HepG2 (cell line): ENCODE measurements around the gene ADGRF4. TPM values are rescaled to one million over a fixed set of nuclear protein-coding genes. Genes with fewer than 3 reads are reported as not detected.

ENCODE experiments used
- ATAC-seq: fragments of 200-7000 bp; cut with Tn5 transposase; 3 replicates; pipeline ENCODE4 v1.9.1; 2020; ENCODE audit warnings: mild to moderate bottlenecking, moderate library complexity
- BruUV-seq: library from RNA; stranded (reverse); fragments of 400-500 nt; replicated peaks from 2 replicates; lab custom pipeline; 2021; lab: Mats Ljungman, UMichigan
- CTCF ChIA-PET: fragments of 300-600 bp; formaldehyde crosslinking; extraction: SDS; loops from one replicate; lab custom pipeline; 2021; ENCODE audit warnings: low total read pairs, inconsistent platforms, low intra/inter-chr PET ratio; lab: Yijun Ruan, JAX
- POLR2A ChIA-PET: fragments of 350-600 bp; sonication (Branson Sonifier 250); formaldehyde crosslinking; loops from one replicate; lab custom pipeline; 2020; ENCODE audit warnings: antibody characterized with exemption, inconsistent platforms; lab: Yijun Ruan, JAX
- DNase-seq: peaks from one replicate; pipeline ENCODE4 v3.0.0-alpha.2; 2015; ENCODE audit warnings: low spot score
- FAIRE-seq: peaks from 3 replicates; lab custom pipeline; 2011; peaks lifted over from hg19 to GRCh38; lab: Jason Lieb, UNC
- H2AFZ ChIP-seq: one replicate; pipeline ENCODE4 v1.6.1; 2011; ENCODE audit warnings: low read length, inconsistent platforms
- H3K27ac ChIP-seq: fragments of 300-600 bp; 3 replicates; pipeline ENCODE4 v1.8.0; 2011; ENCODE audit warnings: mixed run types, mild to moderate bottlenecking, mixed read lengths, low read length, inconsistent platforms; ENCODE audit not compliant: insufficient read depth; ENCODE audit errors: extremely low read length
- H3K27me3 ChIP-seq, 2 experiments: fragments of 200-600 bp in 1 of 2; 2 replicates in 1 of 2; 3 replicates in 1 of 2; pipeline versions ENCODE4 v1.6.0 to v1.8.0; 2011; ENCODE audit warnings: low read length in 2 of 2, mild to moderate bottlenecking in 2 of 2, moderate library complexity in 2 of 2, inconsistent platforms in 1 of 2; ENCODE audit not compliant: insufficient read depth in 2 of 2, control insufficient read depth in 1 of 2
- H3K36me3 ChIP-seq, 2 experiments: fragments of 200-600 bp in 1 of 2; replicated peaks in 1 of 2; 2 replicates in 1 of 2; 3 replicates in 1 of 2; pipeline versions ENCODE4 v1.5.1 to v1.8.0; 2011; ENCODE audit warnings: low read length in 2 of 2, inconsistent platforms in 1 of 2; ENCODE audit not compliant: insufficient read depth in 2 of 2, control insufficient read depth in 1 of 2
- H3K4me1 ChIP-seq: 2 replicates; pipeline ENCODE4 v1.5.1; 2012; ENCODE audit warnings: low read length, inconsistent platforms; ENCODE audit not compliant: insufficient read depth
- H3K4me2 ChIP-seq: 2 replicates; pipeline ENCODE4 v1.6.0; 2011; ENCODE audit warnings: low read depth, low read length, inconsistent platforms
- H3K4me3 ChIP-seq, 3 experiments: fragments of 200-600 bp in 1 of 3; sonication (generic), shearing (Covaris generic) in 1 of 3; replicated peaks in 1 of 3; 2 replicates each; pipeline ENCODE4 v1.5.1; 2011 to 2016; ENCODE audit warnings: low read length in 3 of 3, inconsistent platforms in 2 of 3, low read depth in 2 of 3, mild to moderate bottlenecking in 2 of 3, control low read depth in 1 of 3, mixed read lengths in 1 of 3; ENCODE audit not compliant: insufficient read depth in 1 of 3
- H3K79me2 ChIP-seq: one replicate; pipeline ENCODE4 v1.6.1; 2011; ENCODE audit warnings: low read length, inconsistent platforms; ENCODE audit not compliant: insufficient read depth
- H3K9ac ChIP-seq: 2 replicates; pipeline ENCODE4 v1.6.0; 2011; ENCODE audit warnings: mild to moderate bottlenecking, low read depth, low read length, inconsistent platforms; ENCODE audit not compliant: insufficient read depth
- H3K9me3 ChIP-seq: 2 replicates; pipeline ENCODE4 v1.5.1; 2012; ENCODE audit warnings: mild to moderate bottlenecking, low read length
- H4K20me1 ChIP-seq: 2 replicates; pipeline ENCODE4 v1.6.0; 2011; ENCODE audit warnings: inconsistent platforms, mild to moderate bottlenecking, low read length, moderate library complexity; ENCODE audit not compliant: insufficient read depth
- FOXP4 ChIP-seq: sonication (generic); formaldehyde crosslinking; IDR thresholded peaks from 2 replicates; pipeline ENCODE4 v1.4.0; 2020; ENCODE audit warnings: missing genetic modification reagents
- JARID2 ChIP-seq: sonication (generic); formaldehyde crosslinking; IDR thresholded peaks from 2 replicates; pipeline ENCODE4 v1.8.1; 2023; ENCODE audit warnings: missing genetic modification reagents, inconsistent platforms; ENCODE audit not compliant: insufficient replicate concordance
- KLF11 ChIP-seq: IDR thresholded peaks from 2 replicates; pipeline ENCODE4 v1.6.1; 2016; ENCODE audit warnings: missing compliant biosample characterization
- KLF12 ChIP-seq: sonication (generic); formaldehyde crosslinking; IDR thresholded peaks from 2 replicates; pipeline ENCODE4 v1.4.0; 2020; ENCODE audit warnings: missing genetic modification reagents, borderline replicate concordance
- MAF1 ChIP-seq: sonication (generic); formaldehyde crosslinking; IDR thresholded peaks from 2 replicates; pipeline ENCODE4 v1.5.0; 2020; ENCODE audit warnings: missing genetic modification reagents, borderline replicate concordance
- NFATC3 ChIP-seq: sonication (generic); formaldehyde crosslinking; IDR thresholded peaks from 2 replicates; pipeline ENCODE4 v1.5.1; 2020; ENCODE audit warnings: mild to moderate bottlenecking, missing genetic modification reagents
- SP1 ChIP-seq, 2 experiments: fragments of 450-650 bp in 1 of 2; sonication (generic) in 1 of 2; formaldehyde crosslinking in 1 of 2; IDR thresholded peaks; 2 replicates each; pipeline versions ENCODE4 v1.4.0 to v1.6.1; 2016 to 2020; ENCODE audit warnings: missing genetic modification reagents in 1 of 2
- TAF1 ChIP-seq: sonication (generic); formaldehyde crosslinking; IDR thresholded peaks from 2 replicates; pipeline ENCODE4 v1.4.0; 2020; ENCODE audit warnings: missing genetic modification reagents
- ZMYM4 ChIP-seq: sonication (generic); formaldehyde crosslinking; IDR thresholded peaks from 2 replicates; pipeline ENCODE4 v1.8.1; 2023; ENCODE audit warnings: mild to moderate bottlenecking, missing genetic modification reagents
- ZNF143 ChIP-seq: sonication (generic); formaldehyde crosslinking; IDR thresholded peaks from 2 replicates; pipeline ENCODE4 v1.4.0; 2020; ENCODE audit warnings: missing genetic modification reagents
- ZNF180 ChIP-seq: sonication (generic); formaldehyde crosslinking; IDR thresholded peaks from 2 replicates; pipeline ENCODE4 v1.4.0; 2020; ENCODE audit warnings: low read depth, missing genetic modification reagents, borderline replicate concordance
- ZNF30 ChIP-seq: sonication (generic); formaldehyde crosslinking; IDR thresholded peaks from 2 replicates; pipeline ENCODE4 v1.5.0; 2020; ENCODE audit warnings: mild to moderate bottlenecking, missing genetic modification reagents
- ZNF354B ChIP-seq: sonication (generic); formaldehyde crosslinking; IDR thresholded peaks from 2 replicates; pipeline ENCODE4 v1.8.0; 2022; ENCODE audit warnings: mild to moderate bottlenecking, missing genetic modification reagents
- ZNF446 ChIP-seq: sonication (generic); formaldehyde crosslinking; IDR thresholded peaks from 2 replicates; pipeline ENCODE4 v1.5.0; 2020; ENCODE audit warnings: mild to moderate bottlenecking, missing genetic modification reagents
- ZNF724P ChIP-seq: sonication (generic); formaldehyde crosslinking; IDR thresholded peaks from 2 replicates; pipeline ENCODE4 v1.8.0; 2022; ENCODE audit warnings: missing genetic modification reagents, borderline replicate concordance
- ZNF850 ChIP-seq: sonication (generic); formaldehyde crosslinking; conservative IDR thresholded peaks from 2 replicates; pipeline ENCODE4 v1.9.0; 2021; ENCODE audit warnings: mild to moderate bottlenecking, missing genetic modification reagents
- ZSCAN22 ChIP-seq: sonication (generic); formaldehyde crosslinking; IDR thresholded peaks from 2 replicates; pipeline ENCODE4 v1.4.0; 2020; ENCODE audit warnings: mild to moderate bottlenecking, missing genetic modification reagents
- ZSCAN5A ChIP-seq: sonication (generic); formaldehyde crosslinking; IDR thresholded peaks from 2 replicates; pipeline ENCODE4 v1.8.0; 2022; ENCODE audit warnings: mild to moderate bottlenecking, missing genetic modification reagents, borderline replicate concordance
- WGBS: methylation state at CpG from one replicate; pipeline ENCODE4 v1.1.6; 2017; ENCODE audit warnings: low lambda C conversion rate; 5-methylcytosine and 5-hydroxymethylcytosine counted together
- in situ Hi-C: cut with HindIII; loops from 2 replicates; pipeline ENCODE4 v1.10.0; 2017; ENCODE audit warnings: low pct_unique_long_range_greater_than_20kb; ENCODE audit not compliant: extremely low pct_ligation_motif_present
- intact Hi-C: fragments of 100-400 bp; cut with micrococcal nuclease; formaldehyde crosslinking; loops from one replicate; pipeline ENCODE4 v1.10.0; 2022; ENCODE audit not compliant: unreplicated experiment
- polyA plus RNA-seq, 8 experiments: library from polyadenylated mRNA; depleted of rRNA in 3 of 8; stranded (reverse) in 7 of 8; unstranded in 1 of 8; fragments of >200 nt; fragmentation: Illumina TruSeq in 4 of 8; extraction: Trizol in 4 of 8; gene quantifications; 2 replicates each; pipeline versions ENCODE4 v1.2.1 to v1.2.3, GENCODE V29; 2011 to 2016; ENCODE audit warnings: low read depth in 4 of 8, missing spikeins in 1 of 8, mixed read lengths in 1 of 8; ENCODE audit not compliant: insufficient read depth in 1 of 8
- total RNA-seq, 5 experiments: library from RNA; depleted of rRNA; stranded (reverse); fragments of >200 nt; fragmentation: Illumina TruSeq; extraction: Trizol; gene quantifications; 2 replicates each; pipeline ENCODE4 v1.2.3, GENCODE V29; 2016; ENCODE audit warnings: low read depth in 1 of 5
- TF ChIP-seq, protein P1 (sequence below): sonication (generic); formaldehyde crosslinking; IDR thresholded peaks from 2 replicates; pipeline ENCODE4 v1.5.0; 2020; ENCODE audit warnings: mild to moderate bottlenecking, missing genetic modification reagents, moderate library complexity

ADGRF4 gene
- total and polyA plus RNA-seq, 2 of the 13 experiments (the other 11 are each of a cell fraction or from before 2014, with no cell fraction given) = 0.01 TPM; not detected in 1

GRCh38 chr6:47669684-47670513, 28.5 kb upstream of the ADGRF4 start:
- H3K9me3 ChIP-seq = no peaks in the 10 kb centered on the region
- intact Hi-C loops = no loop called here
- ATAC-seq (peak; percentile 43), DNase-seq (no peak), FAIRE-seq (peak; percentile 62)
- no peak overlapping the region for H3K4me3 ChIP-seq
- TF ChIP-seq KLF11 (no peak), FOXP4 (CRISPR knock-in tag) (no peak), ZNF354B (CRISPR knock-in tag) (no peak), ZNF180 (CRISPR knock-in tag) (no peak), ZNF143 (no peak), ZNF850 (CRISPR knock-in tag) (no peak), ZNF446 (CRISPR knock-in tag) (no peak), ZSCAN22 (no peak), MAF1 (CRISPR knock-in tag) (no peak), TAF1 (CRISPR knock-in tag) (no peak), KLF12 (no peak), SP1 (IDR thresholded peaks at IDR 0.05) (no peak), SP1 (CRISPR knock-in tag; IDR thresholded peaks at IDR 0.05) (no peak), JARID2 (no peak), ZSCAN5A (no peak), ZNF30 (no peak), NFATC3 (CRISPR knock-in tag) (no peak), ZNF724P (no peak), ZMYM4 (no peak)
- TF ChIP-seq, protein P1, sequence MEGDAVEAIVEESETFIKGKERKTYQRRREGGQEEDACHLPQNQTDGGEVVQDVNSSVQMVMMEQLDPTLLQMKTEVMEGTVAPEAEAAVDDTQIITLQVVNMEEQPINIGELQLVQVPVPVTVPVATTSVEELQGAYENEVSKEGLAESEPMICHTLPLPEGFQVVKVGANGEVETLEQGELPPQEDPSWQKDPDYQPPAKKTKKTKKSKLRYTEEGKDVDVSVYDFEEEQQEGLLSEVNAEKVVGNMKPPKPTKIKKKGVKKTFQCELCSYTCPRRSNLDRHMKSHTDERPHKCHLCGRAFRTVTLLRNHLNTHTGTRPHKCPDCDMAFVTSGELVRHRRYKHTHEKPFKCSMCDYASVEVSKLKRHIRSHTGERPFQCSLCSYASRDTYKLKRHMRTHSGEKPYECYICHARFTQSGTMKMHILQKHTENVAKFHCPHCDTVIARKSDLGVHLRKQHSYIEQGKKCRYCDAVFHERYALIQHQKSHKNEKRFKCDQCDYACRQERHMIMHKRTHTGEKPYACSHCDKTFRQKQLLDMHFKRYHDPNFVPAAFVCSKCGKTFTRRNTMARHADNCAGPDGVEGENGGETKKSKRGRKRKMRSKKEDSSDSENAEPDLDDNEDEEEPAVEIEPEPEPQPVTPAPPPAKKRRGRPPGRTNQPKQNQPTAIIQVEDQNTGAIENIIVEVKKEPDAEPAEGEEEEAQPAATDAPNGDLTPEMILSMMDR = no peak
- ChIA-PET CTCF (no interaction called here), POLR2A (no interaction called here)
- H3K27me3 ChIP-seq = peaks cover 0 to 2% of the 10 kb centered on the region in 2 experiments; a peak in 1 of 5 replicates
- H3K9ac ChIP-seq = no peak overlapping the region
- 3% methylated on average over 6 of the region's 6 CpGs for WGBS
- no peaks in the 10 kb centered on the region; the same call in 1 of the 2 replicates for H4K20me1 ChIP-seq
- no TSS peak for BruUV-seq
- H3K4me2 ChIP-seq = no peak overlapping the region
- H3K4me1 ChIP-seq = peaks cover 11% of the 10 kb centered on the region; the same call in 1 of the 2 replicates
- no peaks in the 10 kb centered on the region for H3K36me3 ChIP-seq
- H3K27ac ChIP-seq = no peak overlapping the region
- no peak overlapping the region for H2AFZ ChIP-seq
- H3K79me2 ChIP-seq = no peaks in the 10 kb centered on the region
- in situ Hi-C loops = no loop called here
